ENCODE data around the gene CYP26B1.

GRCh38 chr2:72092111-72092510 lies 55.6 kb downstream of the CYP26B1 start:
- TF ChIP-seq TOX (CRISPR knock-in tag; IDR thresholded peaks at IDR 0.05; ENCODE audit: borderline replicate concordance) (no peak), RARB (CRISPR knock-in tag; IDR thresholded peaks at IDR 0.05) (no peak), OSR1 (CRISPR knock-in tag; IDR thresholded peaks at IDR 0.05) (no peak)
